ENCODE results near the gene ERC1.
"Not testable (repeated sequence)": the region's sequence is repeated elsewhere in the genome, so short reads cannot be mapped to it uniquely, and the experiment has no call there.

ERC1 gene

DNA sequence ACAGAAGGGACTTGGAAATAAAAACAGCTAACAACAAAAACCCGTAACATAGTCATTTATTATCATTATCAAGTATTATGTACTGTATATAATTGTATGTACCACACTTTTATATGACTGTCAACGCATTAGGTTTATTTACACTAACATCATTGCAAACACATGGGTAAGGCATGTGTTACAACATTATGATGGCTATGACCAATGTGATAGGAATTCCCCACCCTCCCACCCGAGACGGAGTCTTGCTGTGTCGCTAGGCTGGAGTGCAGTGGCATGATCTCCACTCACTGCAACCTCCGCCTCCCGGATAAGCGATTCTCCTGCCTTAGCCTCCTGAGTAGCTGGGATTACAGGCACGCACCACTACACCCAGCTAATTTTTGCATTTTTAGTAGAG, 82.6 kb downstream of the ERC1 start:
- DNase-seq (ENCODE audit: low read depth, low spot score), result no peak

- no peak for DNase-seq (ENCODE audit: low read depth, low spot score)
These were observed 86.2 kb downstream of the ERC1 start for GRCh38 chr12:1077036-1077803.

DNA sequence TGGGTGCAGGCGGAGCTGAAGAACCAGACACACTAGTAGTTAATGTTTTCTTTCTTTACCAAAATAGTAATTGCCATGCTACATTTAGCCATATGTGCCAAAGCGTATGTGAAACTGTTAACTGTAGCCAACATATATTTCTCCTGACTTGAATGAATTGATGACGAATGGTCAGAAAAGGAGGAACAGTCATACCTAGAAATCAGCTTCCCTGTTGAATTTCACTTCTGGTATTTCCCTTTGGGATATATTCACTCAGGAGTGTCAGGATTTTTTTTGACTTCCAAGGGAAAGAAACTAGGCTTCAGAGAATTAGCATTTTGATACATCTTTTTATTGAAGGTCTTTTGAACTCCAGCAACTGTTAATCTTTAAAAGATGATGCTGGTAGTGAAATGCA, 87.0 kb downstream of the ERC1 start:
- no peak for DNase-seq (ENCODE audit: low read depth, low spot score)

DNA sequence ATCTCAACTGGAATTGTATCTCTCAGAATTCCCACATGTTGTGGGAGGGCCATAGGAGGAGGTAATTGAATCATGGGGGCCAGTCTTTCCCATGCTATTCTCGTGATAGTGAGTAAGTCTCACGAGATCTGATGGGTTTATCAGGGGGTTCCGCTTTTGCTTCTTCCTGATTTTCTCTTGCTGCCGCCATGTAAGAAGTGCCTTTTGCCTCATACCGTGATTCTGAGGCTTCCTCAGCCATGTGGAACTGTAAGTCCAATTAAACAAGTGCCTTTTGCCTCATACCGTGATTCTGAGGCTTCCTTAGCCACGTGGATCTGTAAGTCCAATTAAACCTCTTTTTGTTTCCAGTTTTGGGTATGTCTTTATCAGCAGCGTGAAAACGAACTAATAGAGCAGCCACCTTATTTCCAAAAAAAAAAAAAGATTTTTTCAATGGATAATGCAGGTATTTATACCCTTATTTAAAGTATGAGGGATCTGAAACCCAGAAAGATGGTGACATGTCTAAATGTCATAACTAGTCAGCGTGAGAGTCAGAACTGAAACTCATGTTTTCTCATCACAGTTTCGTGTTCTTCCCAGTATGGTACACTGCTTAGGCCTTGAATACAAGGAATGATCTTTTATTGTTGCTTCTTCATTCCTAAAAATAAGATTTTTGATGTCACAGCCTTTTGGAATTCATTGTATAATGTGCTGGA, 89.6 kb downstream of the ERC1 start:
- no peak for DNase-seq (ENCODE audit: low read depth, low spot score)

DNA sequence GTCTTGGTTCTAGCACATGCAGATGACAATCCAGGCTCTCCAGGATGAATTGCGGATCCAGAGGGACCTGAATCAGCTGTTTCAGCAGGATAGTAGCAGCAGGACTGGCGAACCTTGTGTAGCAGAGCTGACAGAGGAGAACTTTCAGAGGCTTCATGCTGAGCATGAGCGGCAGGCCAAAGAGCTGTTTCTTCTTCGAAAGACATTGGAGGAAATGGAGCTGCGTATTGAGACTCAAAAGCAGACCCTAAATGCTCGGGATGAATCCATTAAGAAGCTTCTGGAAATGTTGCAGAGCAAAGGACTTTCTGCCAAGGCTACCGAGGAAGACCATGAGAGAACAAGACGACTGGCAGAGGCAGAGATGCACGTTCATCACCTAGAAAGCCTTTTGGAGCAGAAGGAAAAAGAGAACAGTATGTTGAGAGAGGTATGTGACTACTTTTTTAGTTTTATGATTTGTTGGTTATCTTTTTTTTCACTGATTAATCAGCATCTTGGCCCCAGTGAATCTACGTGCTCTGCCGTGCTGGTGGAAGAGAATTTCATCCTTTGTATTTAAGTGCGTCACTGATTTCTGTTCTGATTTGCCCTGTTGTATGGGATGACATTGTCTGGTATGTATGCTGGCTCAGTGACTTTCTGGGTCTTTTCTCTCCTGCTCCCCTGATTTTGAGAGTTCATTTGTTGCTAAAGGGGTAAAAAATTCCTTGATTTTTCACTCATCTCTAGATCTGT, 92.3 kb downstream of the ERC1 start:
- no peak for DNase-seq (ENCODE audit: low read depth, low spot score)

GRCh38 chr12:1083889-1084262, 92.9 kb downstream of the ERC1 start:
- no peak for DNase-seq (ENCODE audit: low read depth, low spot score)

- no peak for DNase-seq (ENCODE audit: low read depth, low spot score)
These were observed 100.3 kb downstream of the ERC1 start for GRCh38 chr12:1091350-1091749.

- no peak for DNase-seq (ENCODE audit: low read depth, low spot score)
These were observed 102.2 kb downstream of the ERC1 start for GRCh38 chr12:1093166-1093751.

GRCh38 chr12:1094714-1095113, 103.7 kb downstream of the ERC1 start:
- DNase-seq (ENCODE audit: low read depth, low spot score), result no peak

DNA sequence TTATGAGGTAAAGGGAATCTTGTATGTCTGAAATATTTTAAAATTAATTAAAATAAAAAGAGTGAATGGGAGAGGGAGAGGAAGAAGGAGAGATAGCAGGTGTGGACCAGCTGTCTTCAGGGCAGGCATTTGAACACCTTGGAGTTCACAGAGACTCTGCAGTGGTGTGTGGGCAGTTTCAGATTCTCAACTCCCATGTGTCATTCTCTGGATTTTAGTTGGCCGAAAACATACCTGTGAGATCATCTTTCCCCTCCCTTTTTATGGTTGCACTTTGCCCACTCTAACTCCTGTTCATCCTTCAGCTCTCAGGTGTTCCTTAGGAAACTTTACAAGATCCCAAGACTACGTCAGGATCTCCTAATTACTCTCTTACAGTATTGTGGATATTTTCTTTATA, 108.1 kb downstream of the ERC1 start:
- no peak for DNase-seq (ENCODE audit: low read depth, low spot score)

GRCh38 chr12:1099618-1100017, 108.6 kb downstream of the ERC1 start:
- DNase-seq (ENCODE audit: low read depth, low spot score), result not testable (repeated sequence)

DNA sequence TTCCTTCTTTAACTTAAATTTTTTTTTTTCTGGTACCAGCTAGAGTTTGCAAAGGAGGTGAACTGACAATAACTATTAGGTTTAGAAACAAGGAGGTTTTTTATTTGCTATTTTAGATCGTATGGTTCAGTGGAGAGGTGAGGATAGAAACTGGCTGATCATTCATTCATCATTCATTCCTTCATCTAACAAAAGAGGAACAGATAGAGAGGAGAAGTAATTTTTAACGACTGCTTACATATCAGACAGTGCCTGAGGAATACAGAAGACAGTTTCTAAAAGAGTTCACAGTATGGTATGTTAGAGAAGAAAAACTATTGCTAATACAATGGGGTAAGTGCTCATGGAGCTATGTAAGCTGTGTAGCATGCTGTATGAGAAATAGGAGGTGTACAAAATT, 111.1 kb downstream of the ERC1 start:
- DNase-seq (ENCODE audit: low read depth, low spot score), result no peak

DNA sequence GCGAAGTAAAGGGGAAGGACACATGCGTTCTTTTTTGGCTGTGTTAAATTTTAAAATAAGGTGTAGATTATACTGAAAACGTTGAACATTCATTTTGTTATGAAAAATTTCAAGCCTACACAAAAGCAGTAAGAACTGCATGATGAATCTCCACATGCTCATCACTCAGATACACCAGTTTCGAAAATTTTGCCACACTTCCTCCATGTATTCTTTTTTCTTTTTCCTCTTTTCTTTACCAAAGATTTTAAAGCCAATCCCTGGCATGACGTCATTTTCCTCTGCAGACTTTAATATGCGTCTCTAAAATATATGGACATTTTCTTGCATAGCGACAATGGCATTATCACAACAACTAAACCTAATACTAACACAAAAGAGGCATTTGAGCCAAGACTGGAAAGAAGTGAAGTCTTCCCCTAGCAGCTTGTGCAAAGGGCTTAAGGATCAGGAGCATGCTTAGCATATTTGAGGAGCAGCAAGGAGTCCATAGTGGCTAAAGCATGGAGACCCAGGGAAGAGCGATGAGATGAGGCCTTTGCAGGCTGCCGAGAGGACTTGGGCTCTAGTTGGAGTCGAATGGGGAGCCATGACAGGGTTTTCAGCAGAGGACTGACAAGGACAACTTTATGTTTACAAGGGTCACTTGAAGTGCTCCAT, 111.9 kb downstream of the ERC1 start:
- DNase-seq (ENCODE audit: low read depth, low spot score), result no peak

- no peak for DNase-seq (ENCODE audit: low read depth, low spot score)
These were observed 112.6 kb downstream of the ERC1 start for GRCh38 chr12:1103632-1104031.

DNA sequence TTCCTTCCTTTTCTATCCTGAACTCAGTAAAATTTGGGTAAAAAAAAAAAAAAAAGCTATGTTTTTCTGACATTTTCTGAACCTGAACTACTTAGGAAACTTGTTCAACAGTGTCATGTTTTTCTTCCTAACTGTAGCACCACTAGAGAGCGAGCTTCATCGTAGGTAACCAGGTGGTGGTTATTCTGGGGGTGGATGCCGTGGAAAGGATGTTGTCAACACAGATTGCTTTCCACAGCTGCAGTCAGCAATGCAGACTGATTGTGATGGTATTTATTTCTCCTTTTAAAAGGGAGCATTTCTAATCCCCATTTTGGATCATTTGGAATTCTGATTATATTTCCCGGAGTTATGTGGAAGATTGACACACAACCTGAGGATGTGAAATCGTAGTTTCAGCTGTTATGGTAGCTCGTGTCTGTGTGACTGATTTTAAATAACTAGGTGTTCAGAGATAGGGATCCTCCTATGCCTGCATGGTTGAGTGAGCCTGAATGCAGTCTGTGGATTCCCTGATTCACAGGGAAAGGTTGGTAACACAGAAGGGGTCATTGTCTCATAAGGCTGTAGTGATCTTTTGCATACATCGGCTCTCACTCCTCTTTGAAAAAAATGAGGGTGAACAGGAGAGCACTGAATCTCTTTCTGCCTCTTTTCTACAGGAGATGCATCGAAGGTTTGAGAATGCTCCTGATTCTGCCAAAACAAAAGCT, 113.2 kb downstream of the ERC1 start:
- no peak for DNase-seq (ENCODE audit: low read depth, low spot score)

GRCh38 chr12:1107669-1108068, 116.6 kb downstream of the ERC1 start:
- DNase-seq (ENCODE audit: low read depth, low spot score), result no peak

DNA sequence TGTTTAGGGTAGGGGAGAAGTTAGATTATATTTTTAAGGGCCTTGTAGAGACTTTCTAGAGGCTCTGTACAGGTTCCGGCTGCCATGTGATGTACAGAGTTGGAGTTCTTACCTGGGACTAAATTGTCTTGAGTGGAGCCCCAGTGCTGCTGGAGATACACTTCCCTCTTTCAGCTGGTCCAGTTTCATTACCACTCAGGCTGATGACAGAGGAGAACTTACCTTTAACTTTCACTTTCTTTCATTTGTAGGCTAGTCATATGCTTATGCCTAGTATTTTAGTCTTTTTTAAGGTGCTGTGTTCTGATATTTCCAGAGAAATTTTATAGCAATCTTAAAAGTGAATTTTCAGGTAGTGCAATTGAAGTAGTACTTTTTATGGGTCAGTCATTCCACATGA, 117.3 kb downstream of the ERC1 start:
- DNase-seq (ENCODE audit: low read depth, low spot score), result no peak

DNA sequence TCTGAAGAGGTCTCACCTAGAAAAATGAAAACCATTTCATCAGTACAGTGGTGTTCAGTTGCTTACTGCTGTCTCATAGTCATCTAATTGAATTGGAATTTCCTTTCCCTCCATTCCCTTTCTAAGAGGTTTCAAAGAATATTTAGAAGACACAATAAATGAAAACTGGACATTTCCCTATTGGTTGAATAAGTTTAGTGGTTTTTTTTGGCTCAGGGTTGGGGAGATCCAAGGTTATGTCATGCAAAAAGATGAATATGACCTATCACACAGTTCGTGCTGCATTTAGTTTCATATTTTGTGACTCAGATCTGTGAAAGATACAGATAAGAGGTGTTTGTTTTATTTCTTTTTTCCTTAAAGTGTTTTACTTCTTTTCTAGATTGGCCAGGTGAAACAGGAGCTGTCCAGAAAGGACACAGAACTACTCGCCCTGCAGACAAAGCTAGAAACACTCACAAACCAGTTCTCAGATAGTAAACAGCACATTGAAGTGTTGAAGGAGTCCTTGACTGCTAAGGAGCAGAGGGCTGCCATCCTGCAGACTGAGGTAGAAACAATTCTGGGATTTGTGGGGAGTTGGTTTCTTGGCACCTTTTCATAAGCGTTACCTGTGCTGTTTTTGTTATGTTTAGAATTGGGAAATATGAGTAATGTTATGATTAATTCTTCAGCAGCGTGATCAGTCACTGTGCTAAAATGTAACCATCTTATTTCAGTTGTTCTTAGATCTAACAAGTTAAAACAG, 124.6 kb downstream of the ERC1 start:
- DNase-seq (ENCODE audit: low read depth, low spot score), result no peak

DNA sequence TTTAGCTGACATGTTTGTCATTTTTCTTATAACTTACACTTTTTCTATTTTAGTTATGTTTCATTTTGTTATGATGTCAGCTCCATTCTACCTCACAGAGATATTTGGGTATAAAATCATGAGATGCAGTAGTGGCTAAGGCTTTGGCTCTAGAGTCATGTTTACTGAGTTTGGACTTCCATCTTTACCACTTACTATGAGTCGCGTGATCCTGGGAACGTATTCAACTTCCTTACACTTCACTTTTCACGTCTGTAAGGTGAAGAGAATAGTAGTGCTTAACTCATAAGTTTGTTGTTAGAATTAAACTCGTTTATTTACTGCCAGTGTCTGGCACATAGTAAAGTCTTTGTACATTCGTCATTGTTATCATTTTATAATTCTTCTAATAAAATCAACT, 126.3 kb downstream of the ERC1 start:
- DNase-seq (ENCODE audit: low read depth, low spot score), result no peak

DNA sequence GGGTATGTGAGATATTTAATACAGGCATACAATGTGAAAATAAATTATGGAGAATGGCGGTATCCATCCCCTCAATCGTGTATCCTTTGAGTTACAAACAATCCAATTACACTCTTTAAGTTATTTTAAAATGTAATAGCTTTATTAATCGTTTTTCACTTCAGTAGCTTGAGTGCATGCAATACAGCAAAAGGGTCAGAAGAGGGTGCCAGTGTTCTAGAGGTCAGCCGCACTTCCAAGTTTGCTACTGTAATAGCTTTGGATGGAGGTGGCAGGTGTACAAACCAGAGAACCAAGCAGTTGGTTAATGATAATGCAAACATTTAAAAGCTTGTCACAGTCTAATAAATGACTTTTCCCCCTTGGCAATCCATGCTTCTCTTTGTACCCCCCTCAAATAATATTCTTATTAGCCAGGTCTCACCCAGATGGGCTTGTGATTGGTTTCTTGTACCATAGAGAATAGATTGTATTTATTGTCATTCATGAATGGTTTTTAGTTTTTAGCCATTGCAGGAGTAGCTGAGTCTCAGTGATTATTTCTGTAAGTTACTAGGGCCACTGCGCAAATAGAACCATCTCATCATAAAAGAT, 127.0 kb downstream of the ERC1 start:
- no peak for DNase-seq (ENCODE audit: low read depth, low spot score)
